ENCODE measurements around the gene MRPS18C.
"Not testable (repeated sequence)": the region's sequence is repeated elsewhere in the genome, so short reads cannot be mapped to it uniquely, and the experiment has no call there.

The MRPS18C gene

GRCh38 chr4:83455281-83456183 lies at the start of gene MRPS18C, which contains the start of gene HELQ:
Gene MRPS18C (plus strand): TSS chr4:83456058. CDS start chr4:83456078, 20 bp downstream.
Gene HELQ (minus strand): TSS chr4:83455823. CDS start chr4:83455693, 130 bp downstream.
- DNase-seq = peak; percentile 99

GRCh38 chr4:83408908-83409307 lies 47.0 kb upstream of the MRPS18C start:
- no peak for DNase-seq

GRCh38 chr4:83413676-83414075 lies 42.2 kb upstream of the MRPS18C start:
- no peak for DNase-seq

- DNase-seq = no peak
These were observed 38.3 kb upstream of the MRPS18C start for GRCh38 chr4:83417566-83417965.

- DNase-seq = no peak
These were observed 37.6 kb upstream of the MRPS18C start for GRCh38 chr4:83418211-83418610.

GRCh38 chr4:83431200-83431599 lies 24.7 kb upstream of the MRPS18C start:
- DNase-seq = no peak

GRCh38 chr4:83436680-83437079 lies 19.2 kb upstream of the MRPS18C start:
- DNase-seq = no peak

- DNase-seq = no peak
These were observed 17.1 kb upstream of the MRPS18C start for GRCh38 chr4:83438719-83439118.

- DNase-seq = no peak
These were observed 15.6 kb upstream of the MRPS18C start for GRCh38 chr4:83440148-83440814.

GRCh38 chr4:83440899-83441298 lies 15.0 kb upstream of the MRPS18C start:
- DNase-seq = no peak

- no peak for DNase-seq
These were observed 6.8 kb upstream of the MRPS18C start for GRCh38 chr4:83449009-83449408.

GRCh38 chr4:83454686-83455085 lies 1.2 kb upstream of the MRPS18C start:
- no peak for DNase-seq

GRCh38 chr4:83456184-83456501 lies 285 bp downstream of the MRPS18C start:
- no peak for DNase-seq

- no peak for DNase-seq
These were observed 17.6 kb downstream of the MRPS18C start for GRCh38 chr4:83473423-83473822.

- no peak for DNase-seq
These were observed 18.1 kb downstream of the MRPS18C start for GRCh38 chr4:83473966-83474365.

- peak; percentile 94 for DNase-seq
These were observed 28.9 kb downstream of the MRPS18C start, which contains the start of gene ABRAXAS1 for GRCh38 chr4:83484500-83485461. Gene ABRAXAS1 (minus strand): TSS chr4:83485100. CDS start chr4:83485072, 28 bp downstream.

- DNase-seq = no peak
These were observed 30.7 kb downstream of the MRPS18C start for GRCh38 chr4:83486457-83487129.

GRCh38 chr4:83489711-83490326 lies 34.0 kb downstream of the MRPS18C start:
- no peak for DNase-seq

GRCh38 chr4:83490876-83491450 lies 35.1 kb downstream of the MRPS18C start:
- peak; percentile 9 for DNase-seq

- not testable (repeated sequence) for DNase-seq
These were observed 40.4 kb downstream of the MRPS18C start for GRCh38 chr4:83496085-83496917.

Data from NCI-H1436 (cell line).